AG04449 (cell line): ENCODE results near the gene IGDCC3.

Experiments
- CTCF ChIA-PET: fragments of 350-600 bp; formaldehyde crosslinking; extraction: SDS; loops from one replicate; lab custom pipeline; 2021; ENCODE audit warnings: antibody characterized with exemption; lab: Yijun Ruan, JAX
- POLR2A ChIA-PET: fragments of 400-600, 350-600 bp; formaldehyde crosslinking; extraction: SDS; loops from one replicate; lab custom pipeline; 2020; ENCODE audit warnings: antibody characterized with exemption, inconsistent platforms; lab: Yijun Ruan, JAX
- DNase-seq: peaks from one replicate; pipeline ENCODE4 v3.0.0-alpha.2; 2010; ENCODE audit warnings: low read depth, low spot score
- H3K4me3 ChIP-seq: 2 replicates; pipeline ENCODE4 v1.5.1; 2011; ENCODE audit warnings: low read depth, mild to moderate bottlenecking, control low read depth, low read length
- CTCF ChIP-seq: IDR thresholded peaks from one replicate; pipeline ENCODE4 v1.5.1; 2011; ENCODE audit warnings: mild to moderate bottlenecking, moderate library complexity, low read length, control low read depth, inconsistent platforms; ENCODE audit not compliant: insufficient read depth; ENCODE audit errors: missing control alignments

The IGDCC3 gene

GRCh38 chr15:65413760-65414144, 36.0 kb upstream of the IGDCC3 start:
- DNase-seq = no peak
- ChIA-PET CTCF (interaction anchor here (1.1 to 6.6 kb wide), 4 partner anchors 13 to 95 kb away, joined by 3 to 65 read pairs (median 4); no protein-coding TSS in a partner anchor), POLR2A (no interaction called here)
- H3K4me3 ChIP-seq = no peak overlapping the region
- TF ChIP-seq CTCF = no peak

GRCh38 chr15:65413051-65413759, 35.4 kb upstream of the IGDCC3 start:
- TF ChIP-seq CTCF = no peak
- ChIA-PET CTCF (interaction anchor here (1.1 to 6.6 kb wide), 3 partner anchors 13 to 28 kb away, joined by 3 to 65 read pairs (median 6); no protein-coding TSS in a partner anchor), POLR2A (no interaction called here)
- no peak for DNase-seq
- no peak overlapping the region for H3K4me3 ChIP-seq

DNA sequence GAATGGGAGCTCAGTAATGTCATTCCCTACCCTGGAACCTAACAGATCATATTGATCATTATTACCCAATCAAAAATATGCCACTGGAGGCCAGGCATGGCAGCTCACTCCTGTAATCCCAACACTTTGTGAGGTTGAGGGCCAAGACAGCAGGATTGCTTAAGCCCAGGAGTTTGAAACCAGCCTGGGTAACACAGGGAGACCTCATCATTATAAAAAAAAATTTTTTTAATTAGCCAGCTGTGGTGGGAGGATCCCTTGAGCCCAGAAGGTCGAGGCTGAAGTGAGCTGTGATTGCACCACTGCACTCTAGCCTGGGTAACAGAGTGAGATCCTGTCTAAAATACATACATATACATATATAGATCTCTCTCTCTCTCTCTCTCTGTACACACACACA, 34.8 kb upstream of the IGDCC3 start:
- no peak overlapping the region for H3K4me3 ChIP-seq
- POLR2A ChIA-PET = no interaction called here
- TF ChIP-seq CTCF = no peak
- CTCF ChIA-PET = interaction anchor here (0.7 to 6.6 kb wide), 3 partner anchors 8 to 22 kb away, joined by 4 to 65 read pairs (median 5); no protein-coding TSS in a partner anchor
- DNase-seq = no peak

DNA sequence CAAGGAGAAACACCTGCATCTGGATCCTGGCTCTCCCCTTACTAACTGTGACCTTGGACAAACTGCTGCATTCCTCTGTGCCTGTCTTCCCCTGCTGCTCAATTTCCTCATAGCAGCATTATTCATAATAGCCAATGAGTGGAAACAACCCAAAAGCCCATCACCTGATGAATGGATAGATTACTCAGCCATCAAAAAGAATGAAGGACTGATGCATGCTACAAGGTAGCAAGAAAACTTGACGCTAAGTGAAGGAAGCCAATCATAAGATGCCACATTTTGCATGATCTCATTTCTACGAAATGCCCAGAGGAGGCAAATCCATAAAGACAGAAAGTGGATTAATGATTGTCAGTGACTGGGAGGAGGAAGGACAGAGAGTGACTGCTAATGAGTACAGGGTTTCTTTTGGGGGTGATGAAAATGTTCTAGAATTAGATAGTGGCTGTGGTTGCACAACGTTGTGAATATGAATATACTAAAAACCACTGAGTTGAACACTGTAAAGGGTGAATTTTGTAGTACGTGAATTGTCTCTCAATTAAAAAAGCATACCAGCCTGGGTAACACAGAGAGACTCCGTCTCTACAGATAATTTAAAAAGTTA, 33.8 kb upstream of the IGDCC3 start:
- no peak overlapping the region for H3K4me3 ChIP-seq
- ChIA-PET POLR2A (interaction anchor here (0.6 kb wide), 1 partner anchor 107 kb away, joined by 3 read pairs; the partner anchor contains the start of gene RNU5B-1), CTCF (interaction anchor here (0.7 to 6.6 kb wide), 3 partner anchors 9 to 23 kb away, joined by 4 to 65 read pairs (median 5); no protein-coding TSS in a partner anchor)
- DNase-seq = no peak
- TF ChIP-seq CTCF = no peak

- ChIA-PET CTCF (interaction anchor here (1.2 to 14.8 kb wide), 3 partner anchors 10 to 93 kb away, joined by 3 to 267 read pairs (median 5); partner anchors contain the start of gene IGDCC3), POLR2A (interaction anchor here (0.6 to 0.9 kb wide), 2 partner anchors 106 to 107 kb away, joined by 3 read pairs; partner anchors contain the start of gene RNU5B-1)
- DNase-seq = no peak
- H3K4me3 ChIP-seq = no peak overlapping the region
- TF ChIP-seq CTCF = no peak
Measured at GRCh38 chr15:65410972-65411371, 33.2 kb upstream of the IGDCC3 start.

GRCh38 chr15:65410036-65410435, 32.2 kb upstream of the IGDCC3 start:
- no peak for DNase-seq
- TF ChIP-seq CTCF = no peak
- POLR2A ChIA-PET = interaction anchor here (0.9 to 1.7 kb wide), 2 partner anchors 105 kb away, joined by 3 to 7 read pairs; partner anchors contain the start of gene RNU5B-1
- no peak overlapping the region for H3K4me3 ChIP-seq
- CTCF ChIA-PET = interaction anchor here (1.0 to 14.8 kb wide), 6 partner anchors 8 to 92 kb away, joined by 3 to 267 read pairs (median 7); partner anchors contain the start of gene IGDCC3
